ENCODE results near the gene IL6R. TPM values are rescaled to one million over a fixed set of nuclear protein-coding genes. Genes with fewer than 3 reads are reported as not detected.
A peak's percentile ranks its signal among the peaks of the same experiment; 100 is the strongest.

The IL6R gene
- total and polyA plus RNA-seq, 2 experiments from 2014 or later: 35.1 to 38.5 TPM

DNA sequence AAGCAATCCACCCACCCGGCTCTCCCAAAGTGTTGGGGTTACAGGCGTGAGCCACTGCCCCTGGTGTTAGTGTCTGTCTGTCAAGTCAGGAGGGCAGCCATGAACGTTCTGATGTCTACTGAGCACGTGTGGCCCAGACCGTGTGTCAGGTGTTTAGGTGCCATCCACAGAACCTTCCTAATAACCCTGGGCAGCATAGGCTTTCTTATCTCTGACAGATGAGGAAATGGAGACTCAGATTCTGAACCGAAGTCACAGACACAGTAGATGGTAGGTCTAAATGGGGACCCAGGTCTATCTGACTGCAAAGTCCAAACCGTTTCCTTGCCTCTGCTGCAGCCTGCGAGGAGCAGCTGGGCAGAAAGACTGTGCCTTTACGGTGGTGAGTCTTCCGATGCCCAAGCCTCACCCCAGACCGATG lies 622 bp upstream of the IL6R start:
- H2AFZ ChIP-seq: peak overlapping the region; percentile 22
- H3K36me3 ChIP-seq (replicated peaks; ENCODE audit: insufficient read depth, low read depth): no peaks in the 10 kb centered on the region
- no peaks in the 10 kb centered on the region for H4K20me1 ChIP-seq (ENCODE audit: insufficient read depth, poor library complexity, severe bottlenecking)
- H3K79me2 ChIP-seq: peaks cover 10% of the 10 kb centered on the region
- H3K27ac ChIP-seq: peak overlapping the region; percentile 96
- no peaks in the 10 kb centered on the region for H3K27me3 ChIP-seq
- peak overlapping the region; percentile 94 for H3K4me2 ChIP-seq
- H3K9me3 ChIP-seq (ENCODE audit: low read depth): no peaks in the 10 kb centered on the region
- peaks cover 37% of the 10 kb centered on the region for H3K4me1 ChIP-seq (ENCODE audit: insufficient read depth)
- H3K4me3 ChIP-seq: peak overlapping the region; percentile 60
- no peak for DNase-seq (ENCODE audit: low spot score)
- no peak for TF ChIP-seq CTCF (IDR thresholded peaks at IDR 0.05; ENCODE audit: poor library complexity)
- no peak for TF ChIP-seq EZH2 (IDR thresholded peaks at IDR 0.05; ENCODE audit: borderline replicate concordance)
- TF ChIP-seq EZH2phosphoT487 (IDR thresholded peaks at IDR 0.05; ENCODE audit: low read depth, severe bottlenecking, unreplicated experiment): no peak
- 66% methylated on average over 11 of the region's 11 CpGs for whole genome bisulfite sequencing (ENCODE audit: low lambda C conversion rate, missing lambda C conversion rate)
- H3K9me2 ChIP-seq (replicated peaks; ENCODE audit: insufficient read depth): no peaks in the 10 kb centered on the region

GRCh38 chr1:154405747-154406571 lies 816 bp downstream of the IL6R start:
- 10% methylated on average over 34 of the region's 40 CpGs for WGBS (ENCODE audit: low lambda C conversion rate, missing lambda C conversion rate)
- peak overlapping the region; percentile 96 for H3K27ac ChIP-seq
- no peaks in the 10 kb centered on the region for H3K36me3 ChIP-seq (replicated peaks; ENCODE audit: insufficient read depth, low read depth)
- peak overlapping the region; percentile 94 for H3K4me2 ChIP-seq
- no peak for TF ChIP-seq EZH2phosphoT487 (IDR thresholded peaks at IDR 0.05; ENCODE audit: low read depth, severe bottlenecking, unreplicated experiment)
- peak; percentile 45 for TF ChIP-seq CTCF (IDR thresholded peaks at IDR 0.05; ENCODE audit: poor library complexity)
- no peak for TF ChIP-seq EZH2 (IDR thresholded peaks at IDR 0.05; ENCODE audit: borderline replicate concordance)
- no peaks in the 10 kb centered on the region for H4K20me1 ChIP-seq (ENCODE audit: insufficient read depth, poor library complexity, severe bottlenecking)
- H3K9me3 ChIP-seq (ENCODE audit: low read depth): no peaks in the 10 kb centered on the region
- no peaks in the 10 kb centered on the region for H3K27me3 ChIP-seq
- DNase-seq (ENCODE audit: low spot score): peak; percentile 82
- peak overlapping the region; percentile 60 for H3K4me3 ChIP-seq
- H3K9me2 ChIP-seq (replicated peaks; ENCODE audit: insufficient read depth): no peaks in the 10 kb centered on the region
- H2AFZ ChIP-seq: peak overlapping the region; percentile 22
- H3K4me1 ChIP-seq (ENCODE audit: insufficient read depth): peaks cover 37% of the 10 kb centered on the region
- peaks cover 18% of the 10 kb centered on the region for H3K79me2 ChIP-seq

- no peak for DNase-seq (ENCODE audit: low spot score)
- Histone ChIP-seq H4K20me1 (ENCODE audit: insufficient read depth, poor library complexity, severe bottlenecking) (no peaks in the 10 kb centered on the region), H3K4me2 (peak overlapping the region; percentile 94), H3K27me3 (no peaks in the 10 kb centered on the region), H3K79me2 (peaks cover 23% of the 10 kb centered on the region), H3K4me1 (ENCODE audit: insufficient read depth) (peaks cover 37% of the 10 kb centered on the region), H3K9me3 (ENCODE audit: low read depth) (no peaks in the 10 kb centered on the region), H3K36me3 (replicated peaks; ENCODE audit: insufficient read depth, low read depth) (no peaks in the 10 kb centered on the region), H3K27ac (peak overlapping the region; percentile 96), H3K4me3 (peak overlapping the region; percentile 60), H3K9me2 (replicated peaks; ENCODE audit: insufficient read depth) (no peaks in the 10 kb centered on the region), H2AFZ (no peak overlapping the region)
- TF ChIP-seq CTCF (IDR thresholded peaks at IDR 0.05; ENCODE audit: poor library complexity): no peak
- TF ChIP-seq EZH2 (IDR thresholded peaks at IDR 0.05; ENCODE audit: borderline replicate concordance): no peak
- TF ChIP-seq EZH2phosphoT487 (IDR thresholded peaks at IDR 0.05; ENCODE audit: low read depth, severe bottlenecking, unreplicated experiment): no peak
Observed at GRCh38 chr1:154406572-154406879, 1.4 kb downstream of the IL6R start.
